ENCODE measurements around the gene ARFGAP3.

- TF ChIP-seq CTCF (IDR thresholded peaks at IDR 0.05) (no peak), POLR2AphosphoS5 (IDR thresholded peaks at IDR 0.05) (no peak)
These were observed 24.0 kb downstream of the ARFGAP3 start for GRCh38 chr22:42833104-42833503.

Measured in gastroesophageal sphincter (tissue), 3 donors.